Subcutaneous abdominal adipose tissue (tissue), 5 donors: ENCODE data around the gene NFX1.

ENCODE experiments used
- H3K27ac ChIP-seq: one replicate; pipeline ENCODE4 v1.7.0; 2013; ENCODE audit warnings: low read depth, mild to moderate bottlenecking, inconsistent platforms, low read length, moderate library complexity
- H3K27me3 ChIP-seq, 5 donors: one replicate each; pipeline ENCODE4 v1.7.0; 2013; ENCODE audit warnings: low read length in 5 of 5, inconsistent platforms in 1 of 5; ENCODE audit not compliant: control insufficient read depth in 5 of 5, insufficient read depth in 4 of 5
- H3K36me3 ChIP-seq, 5 donors: one replicate each; pipeline ENCODE4 v1.7.0; 2013; ENCODE audit warnings: low read length in 5 of 5; ENCODE audit not compliant: control insufficient read depth in 5 of 5, insufficient read depth in 5 of 5
- H3K4me1 ChIP-seq, 5 donors: one replicate each; pipeline ENCODE4 v1.7.0; 2013; ENCODE audit warnings: low read length in 5 of 5, mild to moderate bottlenecking in 3 of 5, moderate library complexity in 1 of 5; ENCODE audit not compliant: control insufficient read depth in 5 of 5, insufficient read depth in 5 of 5
- H3K4me3 ChIP-seq, 5 donors: one replicate each; pipeline ENCODE4 v1.7.0; 2013; ENCODE audit warnings: low read length in 5 of 5, low read depth in 1 of 5
- H3K9ac ChIP-seq, 5 donors: one replicate each; pipeline ENCODE4 v1.7.0; 2013; ENCODE audit warnings: low read length in 5 of 5, mild to moderate bottlenecking in 4 of 5, moderate library complexity in 3 of 5
- H3K9me3 ChIP-seq, 5 donors: one replicate each; pipeline ENCODE4 v1.7.0; 2013; ENCODE audit warnings: low read length in 5 of 5; ENCODE audit not compliant: control insufficient read depth in 5 of 5
- donor health status: healthy.
- donor health status: healthy.
- donor health status: healthy.
- donor health status: healthy.
- donor health status: healthy.

Gene NFX1

GRCh38 chr9:33250458-33250995, 39.8 kb upstream of the NFX1 start:
- Histone ChIP-seq H3K9me3 (no peaks in the 10 kb centered on the region), H3K27me3 (no peaks in the 10 kb centered on the region), H3K27ac (no peak overlapping the region), H3K4me1 (peaks cover 0 to 5% (median 0%) of the 10 kb centered on the region in 5 donors), H3K9ac (no peak overlapping the region), H3K36me3 (peaks cover under 1 to 50% (median 39%) of the 10 kb centered on the region in 5 donors), H3K4me3 (no peak overlapping the region)

DNA sequence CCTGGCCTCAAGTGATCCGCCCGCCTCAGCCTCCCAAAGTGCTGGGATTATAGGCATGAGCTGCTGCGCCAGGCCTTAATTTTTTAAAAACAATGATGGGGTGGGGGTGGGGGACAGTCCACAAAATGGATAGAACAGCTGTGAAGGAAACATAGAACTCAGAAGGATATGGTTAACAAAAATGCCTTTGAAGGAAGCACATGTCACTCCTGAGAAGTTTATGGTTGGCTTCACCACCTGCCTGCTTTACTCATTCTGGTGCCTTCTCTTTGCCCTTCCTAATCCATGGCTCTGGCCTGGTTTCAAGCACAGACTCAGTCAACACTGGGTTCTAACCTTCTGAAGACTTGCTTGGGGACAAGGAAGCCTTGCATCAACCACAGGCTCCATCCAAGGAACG, 36.1 kb upstream of the NFX1 start:
- H3K27me3 ChIP-seq: no peaks in the 10 kb centered on the region
- peaks cover 17 to 80% (median 63%) of the 10 kb centered on the region in 5 donors for H3K36me3 ChIP-seq
- no peak overlapping the region for H3K9ac ChIP-seq
- H3K4me3 ChIP-seq: no peak overlapping the region
- H3K27ac ChIP-seq: no peak overlapping the region
- no peaks in the 10 kb centered on the region for H3K9me3 ChIP-seq
- peaks cover 0 to 5% (median 0%) of the 10 kb centered on the region in 5 donors for H3K4me1 ChIP-seq

- Histone ChIP-seq H3K9ac (no peak overlapping the region), H3K4me3 (no peak overlapping the region), H3K9me3 (no peaks in the 10 kb centered on the region), H3K27me3 (no peaks in the 10 kb centered on the region), H3K27ac (no peak overlapping the region), H3K4me1 (peaks cover 0 to 4% (median 0%) of the 10 kb centered on the region in 5 donors), H3K36me3 (peaks cover 20 to 82% (median 71%) of the 10 kb centered on the region in 5 donors)
Measured at GRCh38 chr9:33255014-33255413, 35.3 kb upstream of the NFX1 start.

GRCh38 chr9:33255471-33255870, 34.8 kb upstream of the NFX1 start:
- no peak overlapping the region for H3K27ac ChIP-seq
- peaks cover 24 to 85% (median 75%) of the 10 kb centered on the region in 5 donors for H3K36me3 ChIP-seq
- H3K4me3 ChIP-seq: no peak overlapping the region
- no peak overlapping the region for H3K9ac ChIP-seq
- no peaks in the 10 kb centered on the region for H3K27me3 ChIP-seq
- H3K9me3 ChIP-seq: no peaks in the 10 kb centered on the region
- peaks cover 0 to 2% (median 0%) of the 10 kb centered on the region in 5 donors for H3K4me1 ChIP-seq

GRCh38 chr9:33256236-33256635, 34.1 kb upstream of the NFX1 start:
- Histone ChIP-seq H3K4me1 (peaks cover 0 to 2% (median 0%) of the 10 kb centered on the region in 5 donors), H3K27ac (no peak overlapping the region), H3K4me3 (no peak overlapping the region), H3K36me3 (peaks cover 31 to 90% (median 80%) of the 10 kb centered on the region in 5 donors), H3K27me3 (no peaks in the 10 kb centered on the region), H3K9ac (no peak overlapping the region), H3K9me3 (no peaks in the 10 kb centered on the region)

DNA sequence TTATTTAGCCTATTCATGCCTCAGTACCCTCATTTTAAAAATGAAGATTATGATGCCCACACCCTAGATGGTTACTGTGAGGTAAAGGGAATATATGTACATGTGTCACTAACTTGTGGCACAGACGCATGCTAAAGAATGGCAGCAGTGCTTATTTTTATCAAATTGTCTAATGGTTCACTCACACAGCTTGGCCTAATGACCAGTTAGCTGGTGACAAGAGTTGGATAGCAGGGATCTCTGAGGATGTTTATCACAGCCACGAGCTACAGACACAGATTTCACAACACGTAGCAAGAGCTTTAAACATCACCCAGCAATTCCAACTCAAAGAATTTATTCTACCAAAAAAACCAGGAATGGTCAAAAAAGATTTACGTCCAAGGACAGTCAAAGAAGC, 33.0 kb upstream of the NFX1 start:
- Histone ChIP-seq H3K9ac (no peak overlapping the region), H3K9me3 (no peaks in the 10 kb centered on the region), H3K36me3 (peaks cover 34 to 94% (median 87%) of the 10 kb centered on the region in 5 donors), H3K4me1 (no peaks in the 10 kb centered on the region), H3K4me3 (no peak overlapping the region), H3K27ac (no peak overlapping the region), H3K27me3 (no peaks in the 10 kb centered on the region)

DNA sequence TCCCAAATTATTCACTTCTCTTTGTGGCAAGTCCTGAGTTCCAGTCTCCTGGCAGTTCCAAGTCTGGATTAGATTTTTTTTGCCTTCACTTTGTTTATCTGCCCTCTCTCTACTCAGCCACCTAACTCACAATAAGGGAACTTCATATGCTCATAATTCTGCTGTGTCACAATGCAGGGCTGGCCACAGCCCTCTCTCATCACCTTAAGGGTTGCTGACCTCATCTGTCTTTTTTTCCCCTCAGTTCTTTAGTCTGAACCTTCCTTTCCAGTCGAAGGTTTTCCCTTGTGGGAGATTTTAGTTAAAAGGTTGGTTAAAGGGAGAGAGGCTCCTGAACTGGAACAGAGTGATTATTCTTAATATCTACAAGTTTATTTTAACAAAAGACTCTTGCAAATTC, 29.9 kb upstream of the NFX1 start:
- Histone ChIP-seq H3K9me3 (no peaks in the 10 kb centered on the region), H3K27ac (no peak overlapping the region), H3K36me3 (peaks cover 34 to 65% (median 60%) of the 10 kb centered on the region in 5 donors), H3K4me1 (peaks cover 0 to 20% (median 17%) of the 10 kb centered on the region in 5 donors), H3K9ac (no peak overlapping the region), H3K4me3 (no peak overlapping the region), H3K27me3 (no peaks in the 10 kb centered on the region)

DNA sequence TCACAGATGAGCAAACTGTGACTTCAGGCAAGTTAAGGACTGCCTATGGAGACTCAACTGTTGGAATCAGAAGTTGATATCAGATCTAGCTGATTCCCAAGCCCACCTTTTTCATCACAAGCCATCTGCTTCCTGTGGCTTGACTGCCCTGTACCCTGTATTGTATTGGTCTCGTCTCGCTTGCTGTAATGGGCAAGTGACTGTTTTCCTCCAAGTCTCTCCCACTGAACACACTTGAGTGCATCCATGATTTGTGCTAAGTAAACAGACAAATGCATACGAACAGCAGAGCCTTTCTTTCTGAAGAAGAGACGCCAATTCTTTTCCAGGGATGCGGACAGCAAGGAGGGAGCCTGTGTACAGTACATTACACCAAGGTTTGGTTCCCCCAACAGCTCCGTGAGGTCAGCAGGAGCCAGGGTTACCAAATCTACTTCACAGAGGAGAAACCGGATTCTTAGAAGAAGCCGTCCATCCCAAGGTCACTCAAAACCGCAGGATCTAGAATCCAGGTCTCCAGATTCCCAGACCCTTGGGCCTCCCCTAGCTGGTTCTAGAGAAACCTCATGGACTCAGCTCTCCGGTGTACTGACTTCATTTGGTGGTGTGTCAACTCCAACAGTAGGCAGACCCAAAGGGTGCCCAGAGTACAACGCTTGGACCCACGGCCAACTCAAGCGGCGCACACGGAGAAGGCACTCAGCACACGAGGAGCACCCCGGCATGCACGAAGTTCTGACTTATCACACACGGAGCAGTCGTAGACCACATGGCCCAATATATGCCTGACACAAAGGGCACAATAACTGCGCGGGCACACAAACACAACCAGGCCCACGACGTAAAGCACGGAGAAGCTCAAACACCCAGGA, 26.9 kb upstream of the NFX1 start:
- Histone ChIP-seq H3K27me3 (no peaks in the 10 kb centered on the region), H3K9ac (peak overlapping the region; percentile 71 to 93 (median 90)), H3K36me3 (peaks cover 41 to 58% (median 53%) of the 10 kb centered on the region in 5 donors), H3K4me3 (peak overlapping the region; percentile 88 to 98 (median 95)), H3K4me1 (peaks cover 2 to 28% (median 24%) of the 10 kb centered on the region in 5 donors), H3K27ac (peak overlapping the region; percentile 75), H3K9me3 (no peaks in the 10 kb centered on the region)

- Histone ChIP-seq H3K27me3 (no peaks in the 10 kb centered on the region), H3K4me3 (peak overlapping the region; percentile 88 to 98 (median 95)), H3K27ac (peak overlapping the region; percentile 75), H3K9me3 (no peaks in the 10 kb centered on the region), H3K36me3 (peaks cover 41 to 53% (median 51%) of the 10 kb centered on the region in 5 donors), H3K9ac (peak overlapping the region; percentile 71 to 93 (median 90)), H3K4me1 (peaks cover 2 to 28% (median 24%) of the 10 kb centered on the region in 5 donors)
Measured at GRCh38 chr9:33264003-33264472, 26.3 kb upstream of the NFX1 start.
